ENCODE results near the gene ACOD1.

Gene ACOD1

DNA sequence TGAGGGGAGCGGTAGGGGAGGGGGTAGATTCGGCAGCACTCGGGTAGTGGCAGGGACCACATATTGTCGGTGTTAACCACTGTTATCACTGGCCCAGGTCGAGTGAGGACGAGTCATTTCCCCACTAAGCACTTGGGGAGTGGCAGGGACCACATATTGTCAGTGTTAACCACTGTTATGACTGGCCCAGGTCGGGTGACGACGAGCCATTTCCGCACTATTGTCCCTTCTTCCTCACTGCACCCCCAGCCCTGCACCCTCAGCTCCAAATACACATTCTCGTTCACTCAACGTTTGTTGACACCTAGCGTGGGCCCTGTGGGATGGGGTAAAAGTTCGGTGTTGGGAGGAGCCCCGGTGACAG lies 43.1 kb downstream of the ACOD1 start:
- TF ChIP-seq, protein P1, sequence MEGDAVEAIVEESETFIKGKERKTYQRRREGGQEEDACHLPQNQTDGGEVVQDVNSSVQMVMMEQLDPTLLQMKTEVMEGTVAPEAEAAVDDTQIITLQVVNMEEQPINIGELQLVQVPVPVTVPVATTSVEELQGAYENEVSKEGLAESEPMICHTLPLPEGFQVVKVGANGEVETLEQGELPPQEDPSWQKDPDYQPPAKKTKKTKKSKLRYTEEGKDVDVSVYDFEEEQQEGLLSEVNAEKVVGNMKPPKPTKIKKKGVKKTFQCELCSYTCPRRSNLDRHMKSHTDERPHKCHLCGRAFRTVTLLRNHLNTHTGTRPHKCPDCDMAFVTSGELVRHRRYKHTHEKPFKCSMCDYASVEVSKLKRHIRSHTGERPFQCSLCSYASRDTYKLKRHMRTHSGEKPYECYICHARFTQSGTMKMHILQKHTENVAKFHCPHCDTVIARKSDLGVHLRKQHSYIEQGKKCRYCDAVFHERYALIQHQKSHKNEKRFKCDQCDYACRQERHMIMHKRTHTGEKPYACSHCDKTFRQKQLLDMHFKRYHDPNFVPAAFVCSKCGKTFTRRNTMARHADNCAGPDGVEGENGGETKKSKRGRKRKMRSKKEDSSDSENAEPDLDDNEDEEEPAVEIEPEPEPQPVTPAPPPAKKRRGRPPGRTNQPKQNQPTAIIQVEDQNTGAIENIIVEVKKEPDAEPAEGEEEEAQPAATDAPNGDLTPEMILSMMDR (IDR thresholded peaks at IDR 0.05; ENCODE audit: poor library complexity, severe bottlenecking): no peak
- Histone ChIP-seq H3K27ac (ENCODE audit: poor library complexity, severe bottlenecking) (peak overlapping the region; percentile 38), H3K9me3 (ENCODE audit: severe bottlenecking) (no peaks in the 10 kb centered on the region), H3K4me1 (ENCODE audit: insufficient read depth, poor library complexity, severe bottlenecking) (peaks cover 18% of the 10 kb centered on the region), H3K4me3 (ENCODE audit: severe bottlenecking) (peak overlapping the region; percentile 56), H3K27me3 (ENCODE audit: insufficient read depth, poor library complexity, severe bottlenecking) (no peaks in the 10 kb centered on the region), H3K36me3 (ENCODE audit: low read depth) (peaks cover 22% of the 10 kb centered on the region)
- DNase-seq (ENCODE audit: low spot score) (no peak), ATAC-seq (ENCODE audit: low read depth) (no peak)

DNA sequence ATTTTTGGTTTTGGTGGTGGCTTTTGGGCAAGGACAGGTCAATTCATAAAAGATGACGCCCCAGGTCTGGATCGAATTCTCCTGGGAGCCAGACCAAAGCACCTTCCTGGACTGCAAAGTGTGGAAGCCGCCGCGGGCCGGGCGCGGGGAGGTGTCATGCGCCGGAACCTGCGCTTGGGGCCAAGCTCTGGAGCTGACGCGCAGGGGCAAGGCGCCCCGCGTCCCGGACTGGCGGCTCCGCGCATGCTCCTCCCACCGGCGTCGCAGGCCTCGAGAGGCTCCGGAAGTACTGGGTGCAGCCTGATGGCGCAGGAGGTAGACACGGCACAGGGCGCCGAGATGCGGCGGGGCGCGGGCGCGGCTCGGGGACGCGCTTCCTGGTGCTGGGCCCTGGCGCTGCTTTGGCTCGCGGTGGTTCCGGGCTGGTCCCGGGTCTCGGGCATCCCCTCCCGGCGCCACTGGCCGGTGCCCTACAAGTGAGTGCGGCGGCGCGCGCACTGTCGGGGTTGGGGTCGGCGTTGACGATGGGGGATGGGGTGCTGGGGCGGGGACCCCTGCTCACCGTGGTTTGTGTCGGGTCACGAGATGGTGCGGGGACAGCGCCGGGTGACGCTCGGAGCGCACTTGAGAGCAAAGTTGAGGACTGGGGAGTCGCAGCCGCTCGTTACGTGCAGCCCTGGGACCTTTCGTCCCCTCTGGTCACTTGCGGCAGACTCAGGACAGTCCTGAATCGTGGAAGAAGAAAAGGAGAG lies 43.7 kb downstream of the ACOD1 start, which contains the start of gene CLN5:
Gene CLN5, plus strand, starts transcription at position 286 of the 752 bp plus-strand sequence. Its CDS starts 18 bp downstream, at position 304.
- Histone ChIP-seq H3K4me1 (ENCODE audit: insufficient read depth, poor library complexity, severe bottlenecking) (peaks cover 18% of the 10 kb centered on the region), H3K27ac (ENCODE audit: poor library complexity, severe bottlenecking) (peak within 1 kb of the TSS; percentile 38), H3K9me3 (ENCODE audit: severe bottlenecking) (no peaks in the 10 kb centered on the region), H3K4me3 (ENCODE audit: severe bottlenecking) (peak within 1 kb of the TSS; percentile 56), H3K27me3 (ENCODE audit: insufficient read depth, poor library complexity, severe bottlenecking) (no peaks in the 10 kb centered on the region), H3K36me3 (ENCODE audit: low read depth) (peaks cover 27% of the 10 kb centered on the region)
- ATAC-seq (ENCODE audit: low read depth): peak; percentile 96
- TF ChIP-seq, protein P1 (IDR thresholded peaks at IDR 0.05; ENCODE audit: poor library complexity, severe bottlenecking): no peak
- DNase-seq (ENCODE audit: low spot score): peak; percentile 89

DNA sequence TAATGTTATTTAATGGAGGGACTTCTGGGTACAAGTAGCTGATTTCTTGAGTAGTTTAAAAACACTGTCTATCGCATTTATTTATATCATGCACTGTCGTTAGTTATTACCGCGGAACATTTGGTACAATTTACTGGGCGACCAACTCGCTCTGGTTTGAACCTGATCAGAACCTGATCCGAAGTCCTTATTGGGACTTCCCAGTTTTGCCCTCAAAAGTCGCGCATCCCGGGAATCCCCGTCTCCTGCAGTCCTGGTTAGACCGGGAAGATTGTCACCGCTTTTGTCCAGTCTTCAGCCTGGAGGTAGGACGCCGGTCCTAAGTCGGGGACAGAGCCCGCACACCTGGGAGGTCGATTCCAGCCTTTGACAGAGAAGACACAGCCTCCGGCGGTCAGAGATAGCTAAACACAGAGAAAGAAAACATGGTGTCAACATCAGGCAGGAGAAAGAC lies 44.3 kb downstream of the ACOD1 start:
- ATAC-seq (ENCODE audit: low read depth): peak; percentile 4; the same call in 1 of the 3 replicates
- Histone ChIP-seq H3K9me3 (ENCODE audit: severe bottlenecking) (no peaks in the 10 kb centered on the region), H3K36me3 (ENCODE audit: low read depth) (peaks cover 34% of the 10 kb centered on the region), H3K4me1 (ENCODE audit: insufficient read depth, poor library complexity, severe bottlenecking) (peaks cover 18% of the 10 kb centered on the region), H3K27me3 (ENCODE audit: insufficient read depth, poor library complexity, severe bottlenecking) (no peaks in the 10 kb centered on the region), H3K4me3 (ENCODE audit: severe bottlenecking) (peak overlapping the region; percentile 56), H3K27ac (ENCODE audit: poor library complexity, severe bottlenecking) (peak overlapping the region; percentile 38)
- DNase-seq (ENCODE audit: low spot score): no peak
- TF ChIP-seq, protein P1 (IDR thresholded peaks at IDR 0.05; ENCODE audit: poor library complexity, severe bottlenecking): no peak

DNA sequence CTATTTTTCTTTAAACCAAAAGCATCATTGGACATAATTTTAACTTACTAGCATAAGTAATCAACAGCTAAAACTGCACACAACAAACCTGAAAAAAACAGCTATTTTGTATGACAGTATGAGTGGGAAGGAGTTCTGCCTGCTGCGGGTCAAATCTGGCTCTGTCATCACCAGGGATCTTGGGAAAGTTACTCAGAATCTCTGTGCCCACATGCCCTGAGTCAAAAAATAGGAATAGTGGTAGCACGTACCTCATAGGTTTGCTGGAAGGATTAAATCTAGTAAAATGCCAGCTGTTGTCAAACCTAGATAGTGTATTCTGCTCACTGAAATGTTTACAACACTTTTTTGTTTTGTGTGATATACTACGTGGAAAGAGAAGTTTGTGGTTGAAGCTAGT lies 44.7 kb downstream of the ACOD1 start:
- peak overlapping the region; percentile 56 for H3K4me3 ChIP-seq (ENCODE audit: severe bottlenecking)
- H3K9me3 ChIP-seq (ENCODE audit: severe bottlenecking): no peaks in the 10 kb centered on the region
- H3K27ac ChIP-seq (ENCODE audit: poor library complexity, severe bottlenecking): peak overlapping the region; percentile 38
- H3K27me3 ChIP-seq (ENCODE audit: insufficient read depth, poor library complexity, severe bottlenecking): no peaks in the 10 kb centered on the region
- peaks cover 18% of the 10 kb centered on the region for H3K4me1 ChIP-seq (ENCODE audit: insufficient read depth, poor library complexity, severe bottlenecking)
- H3K36me3 ChIP-seq (ENCODE audit: low read depth): peaks cover 38% of the 10 kb centered on the region
- DNase-seq (ENCODE audit: low spot score) (no peak), ATAC-seq (ENCODE audit: low read depth) (no peak)
- TF ChIP-seq, protein P1 (IDR thresholded peaks at IDR 0.05; ENCODE audit: poor library complexity, severe bottlenecking): no peak

DNA sequence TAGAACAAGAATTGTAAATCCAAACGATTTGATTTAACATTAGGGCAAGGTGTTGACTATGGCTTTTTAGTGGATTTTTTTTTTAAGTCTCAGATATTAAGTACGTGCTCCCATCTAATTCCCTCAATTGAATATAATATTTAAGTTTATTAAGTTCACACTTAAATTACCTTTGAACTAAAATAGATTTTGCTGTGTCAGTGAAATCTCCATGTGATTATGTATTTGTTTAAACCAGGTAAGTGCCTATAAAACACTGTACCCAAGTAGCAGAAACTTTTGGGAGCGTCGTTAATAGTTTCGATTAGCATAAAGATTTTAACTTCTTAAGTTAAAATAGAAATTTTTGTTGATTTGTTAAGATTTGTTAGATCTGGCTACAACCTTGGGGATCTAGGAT lies 45.2 kb downstream of the ACOD1 start:
- Histone ChIP-seq H3K9me3 (ENCODE audit: severe bottlenecking) (no peaks in the 10 kb centered on the region), H3K4me3 (ENCODE audit: severe bottlenecking) (no peak overlapping the region), H3K27me3 (ENCODE audit: insufficient read depth, poor library complexity, severe bottlenecking) (no peaks in the 10 kb centered on the region), H3K4me1 (ENCODE audit: insufficient read depth, poor library complexity, severe bottlenecking) (peaks cover 18% of the 10 kb centered on the region), H3K36me3 (ENCODE audit: low read depth) (peaks cover 42% of the 10 kb centered on the region), H3K27ac (ENCODE audit: poor library complexity, severe bottlenecking) (peak overlapping the region; percentile 32)
- TF ChIP-seq, protein P1 (IDR thresholded peaks at IDR 0.05; ENCODE audit: poor library complexity, severe bottlenecking): no peak
- ATAC-seq (ENCODE audit: low read depth) (no peak), DNase-seq (ENCODE audit: low spot score) (no peak)
